ENCODE results near the gene RIC8B.

The RIC8B gene

GRCh38 chr12:106745181-106745745, 29.2 kb upstream of the RIC8B start:
- Mint-ChIP-seq H3K36me3 (peaks cover 4% of the 10 kb centered on the region), H3K27ac (no peak overlapping the region), H3K4me3 (no peak overlapping the region), H3K9me3 (peaks cover 4% of the 10 kb centered on the region), H3K4me1 (peaks cover 12% of the 10 kb centered on the region), H3K27me3 (peaks cover 6% of the 10 kb centered on the region)
- DNase-seq (ENCODE audit: low spot score in 2 of 2) (no peak), ATAC-seq (ENCODE audit: low read depth) (no peak)

DNA sequence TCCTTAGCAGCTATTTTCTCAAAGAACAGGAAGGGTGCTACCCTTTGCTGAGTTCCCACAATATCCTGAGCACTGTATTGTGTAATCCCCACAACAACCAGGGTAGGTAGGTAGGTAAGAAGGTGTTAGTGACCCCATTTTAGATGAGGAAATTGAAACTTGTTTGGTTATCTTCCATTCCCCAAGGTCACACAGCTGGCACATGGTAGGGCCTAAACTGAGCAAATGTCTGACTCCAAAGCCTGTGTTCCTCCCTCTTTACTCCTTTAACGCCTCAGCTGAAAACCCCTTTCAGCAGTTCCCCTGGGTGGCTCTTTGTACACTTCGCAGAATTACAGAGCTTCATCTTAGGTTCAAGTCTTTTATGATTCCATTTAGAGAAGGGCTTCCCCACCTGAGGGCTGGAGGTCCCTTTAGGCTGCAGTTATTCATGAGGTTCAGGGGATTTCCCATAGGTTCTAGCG, 26.5 kb upstream of the RIC8B start:
- peaks cover 2% of the 10 kb centered on the region for H3K27me3 Mint-ChIP-seq
- H3K27ac Mint-ChIP-seq, result peak overlapping the region; percentile 69
- ATAC-seq (ENCODE audit: low read depth) (peak; percentile 82), DNase-seq (ENCODE audit: low spot score in 2 of 2) (no peak)
- H3K9me3 Mint-ChIP-seq, result peaks cover 7% of the 10 kb centered on the region
- peaks cover 14% of the 10 kb centered on the region for H3K4me1 Mint-ChIP-seq
- H3K36me3 Mint-ChIP-seq, result peaks cover 4% of the 10 kb centered on the region
- H3K4me3 Mint-ChIP-seq, result no peak overlapping the region

DNA sequence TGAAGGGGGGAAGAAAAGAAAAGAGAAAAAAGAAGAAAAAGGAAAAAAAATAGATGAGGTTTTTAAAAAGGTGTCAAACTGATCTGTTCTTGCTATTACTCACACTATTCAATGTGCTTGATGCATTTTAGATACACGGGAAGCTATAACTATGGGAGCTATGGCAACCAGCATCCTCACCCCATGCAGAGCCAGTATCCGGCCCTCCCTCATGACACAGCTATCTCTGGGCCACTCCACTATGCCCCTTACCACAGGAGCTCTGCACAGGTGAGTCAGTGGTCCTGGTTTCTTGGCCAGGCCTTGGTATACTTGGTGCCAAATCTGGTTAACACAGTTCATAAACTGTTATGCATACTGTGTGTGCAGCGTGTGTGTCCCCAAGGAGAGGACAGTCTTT, 24.0 kb upstream of the RIC8B start:
- ATAC-seq (ENCODE audit: low read depth), result no peak
- no peak overlapping the region for H3K27ac Mint-ChIP-seq
- H3K9me3 Mint-ChIP-seq, result peaks cover 7% of the 10 kb centered on the region
- H3K27me3 Mint-ChIP-seq, result no peaks in the 10 kb centered on the region
- H3K36me3 Mint-ChIP-seq, result peaks cover 4% of the 10 kb centered on the region
- no peak for DNase-seq (ENCODE audit: low spot score in 2 of 2)
- H3K4me1 Mint-ChIP-seq, result peaks cover 28% of the 10 kb centered on the region
- no peak overlapping the region for H3K4me3 Mint-ChIP-seq

DNA sequence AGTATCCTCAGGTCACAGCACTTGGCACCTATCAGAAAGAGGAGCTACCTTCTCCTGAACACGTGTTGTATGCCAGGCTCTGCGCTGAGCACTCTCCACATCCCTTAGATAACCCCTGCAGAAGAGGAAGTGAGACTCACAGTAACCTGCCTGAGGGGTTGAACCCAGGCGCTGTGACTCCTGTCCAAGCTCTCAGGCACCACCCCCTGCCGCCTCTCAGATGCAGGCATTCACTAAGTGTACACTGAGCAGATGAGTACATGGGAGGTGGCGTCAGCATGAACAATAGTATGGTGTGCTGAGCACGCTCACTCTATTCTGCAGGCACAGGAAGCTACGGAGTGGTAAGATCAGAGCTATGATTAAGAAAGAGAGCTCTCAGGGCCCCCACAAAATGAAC, 21.0 kb upstream of the RIC8B start:
- H3K9me3 Mint-ChIP-seq, result peaks cover 3% of the 10 kb centered on the region
- no peak overlapping the region for H3K27ac Mint-ChIP-seq
- DNase-seq (ENCODE audit: low spot score in 2 of 2) (peak; percentile 38 to 54), ATAC-seq (ENCODE audit: low read depth) (peak; percentile 99)
- H3K4me3 Mint-ChIP-seq, result peak overlapping the region; percentile 57
- no peaks in the 10 kb centered on the region for H3K27me3 Mint-ChIP-seq
- no peaks in the 10 kb centered on the region for H3K36me3 Mint-ChIP-seq
- peaks cover 18% of the 10 kb centered on the region for H3K4me1 Mint-ChIP-seq

DNA sequence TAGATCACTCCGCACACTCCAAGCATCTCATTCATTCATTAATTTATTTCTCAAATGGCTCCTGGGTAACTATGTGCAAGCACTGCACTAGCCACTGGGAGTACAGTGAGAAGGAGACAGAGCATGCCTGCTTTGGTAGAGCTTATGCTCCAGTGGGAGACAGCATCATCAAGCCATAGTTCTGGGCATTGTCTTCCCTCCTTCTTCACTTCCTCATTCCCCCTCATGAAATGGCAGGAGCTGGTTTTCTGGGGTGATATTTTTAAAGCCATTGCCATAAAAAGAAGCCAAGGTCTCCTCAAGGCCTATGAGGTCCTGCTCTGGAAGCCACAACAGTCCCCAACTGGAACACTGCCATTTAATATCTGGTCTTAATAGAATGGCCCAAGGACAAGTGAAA, 20.2 kb upstream of the RIC8B start:
- Mint-ChIP-seq H3K4me3 (no peak overlapping the region), H3K36me3 (no peaks in the 10 kb centered on the region), H3K27me3 (no peaks in the 10 kb centered on the region), H3K4me1 (peaks cover 21% of the 10 kb centered on the region), H3K27ac (no peak overlapping the region), H3K9me3 (peaks cover 3% of the 10 kb centered on the region)
- no peak for DNase-seq (ENCODE audit: low spot score in 2 of 2)
- no peak for ATAC-seq (ENCODE audit: low read depth)

DNA sequence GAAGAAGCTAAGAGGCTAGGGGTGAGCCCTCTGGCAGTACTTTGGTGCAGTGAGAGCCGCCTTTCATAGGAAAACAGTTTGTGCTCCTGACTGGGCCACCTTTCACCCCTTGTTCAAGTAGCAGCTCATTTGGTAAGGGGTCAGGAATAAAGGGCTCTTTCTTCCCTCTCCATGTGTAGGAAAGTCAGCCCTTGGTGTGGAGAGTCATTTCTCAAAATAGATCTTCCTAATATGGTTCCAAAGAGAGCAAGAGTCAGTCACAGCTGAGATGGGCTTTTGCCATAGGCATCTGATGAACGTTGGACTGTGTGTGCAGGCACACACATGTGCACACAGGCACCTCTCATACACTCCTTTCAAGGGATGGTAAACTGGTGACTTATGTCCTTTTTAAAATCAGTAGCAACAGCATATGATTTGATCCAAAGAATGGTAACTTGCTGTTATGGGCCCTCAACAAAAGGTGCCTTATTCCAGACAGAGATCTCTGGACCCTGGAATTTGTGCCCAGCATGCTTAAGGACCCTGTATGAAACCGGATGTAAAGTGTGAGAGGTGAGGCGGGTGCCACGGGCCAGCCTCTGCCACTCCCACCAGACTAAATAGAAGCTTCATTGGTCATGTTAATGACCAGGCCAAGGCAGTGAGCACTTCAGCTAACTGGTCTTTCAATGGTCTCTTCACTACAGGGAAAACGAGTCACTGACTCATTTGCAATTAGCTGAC, 16.7 kb upstream of the RIC8B start:
- no peak overlapping the region for H3K27ac Mint-ChIP-seq
- H3K9me3 Mint-ChIP-seq, result no peaks in the 10 kb centered on the region
- H3K4me3 Mint-ChIP-seq, result no peak overlapping the region
- H3K27me3 Mint-ChIP-seq, result no peaks in the 10 kb centered on the region
- H3K4me1 Mint-ChIP-seq, result peaks cover 37% of the 10 kb centered on the region
- ATAC-seq (ENCODE audit: low read depth), result no peak
- no peaks in the 10 kb centered on the region for H3K36me3 Mint-ChIP-seq
- DNase-seq (ENCODE audit: low spot score in 2 of 2), result no peak

- Mint-ChIP-seq H3K27ac (no peak overlapping the region), H3K36me3 (no peaks in the 10 kb centered on the region), H3K9me3 (no peaks in the 10 kb centered on the region), H3K27me3 (no peaks in the 10 kb centered on the region), H3K4me3 (no peak overlapping the region), H3K4me1 (peaks cover 30% of the 10 kb centered on the region)
- no peak for ATAC-seq (ENCODE audit: low read depth)
- DNase-seq (ENCODE audit: low spot score in 2 of 2), result no peak
Measured at GRCh38 chr12:106758349-106759110, 16.0 kb upstream of the RIC8B start.

DNA sequence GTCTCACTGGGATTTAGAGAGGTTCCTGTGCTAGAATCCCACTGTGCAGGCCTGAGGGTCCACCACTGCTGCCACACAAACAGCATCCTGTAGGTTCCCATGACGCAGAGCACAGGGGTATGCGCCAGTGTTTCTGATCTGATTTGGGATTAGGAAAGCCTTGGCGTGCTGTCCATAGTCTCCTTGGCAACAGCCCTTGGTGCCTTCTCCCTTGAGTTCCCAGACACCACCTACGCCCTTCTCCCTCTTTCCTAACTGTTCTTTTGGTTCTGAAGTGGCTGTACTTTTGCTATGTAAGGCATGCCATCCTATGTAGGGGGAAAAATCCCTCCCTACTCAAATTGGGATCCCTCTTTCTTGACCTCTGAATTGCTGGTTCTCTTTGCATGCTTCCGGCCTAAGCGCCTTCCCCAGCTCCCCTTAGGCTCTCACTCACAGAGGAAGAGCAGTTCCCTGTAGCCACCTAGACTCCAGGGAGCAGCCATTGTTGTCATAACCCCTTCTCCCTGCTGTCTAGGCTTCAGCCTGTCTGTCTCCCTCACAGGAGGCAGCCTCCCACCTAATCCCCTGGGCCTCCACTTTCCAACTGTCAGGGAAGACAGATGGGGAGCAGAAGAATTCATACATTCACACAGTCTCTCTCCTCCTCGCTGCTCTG, 14.8 kb upstream of the RIC8B start:
- H3K27ac Mint-ChIP-seq, result peak overlapping the region; percentile 93
- peak overlapping the region; percentile 85 for H3K4me3 Mint-ChIP-seq
- no peaks in the 10 kb centered on the region for H3K27me3 Mint-ChIP-seq
- peaks cover 21% of the 10 kb centered on the region for H3K4me1 Mint-ChIP-seq
- ATAC-seq (ENCODE audit: low read depth) (no peak), DNase-seq (ENCODE audit: low spot score in 2 of 2) (no peak)
- H3K9me3 Mint-ChIP-seq, result no peaks in the 10 kb centered on the region
- H3K36me3 Mint-ChIP-seq, result no peaks in the 10 kb centered on the region

DNA sequence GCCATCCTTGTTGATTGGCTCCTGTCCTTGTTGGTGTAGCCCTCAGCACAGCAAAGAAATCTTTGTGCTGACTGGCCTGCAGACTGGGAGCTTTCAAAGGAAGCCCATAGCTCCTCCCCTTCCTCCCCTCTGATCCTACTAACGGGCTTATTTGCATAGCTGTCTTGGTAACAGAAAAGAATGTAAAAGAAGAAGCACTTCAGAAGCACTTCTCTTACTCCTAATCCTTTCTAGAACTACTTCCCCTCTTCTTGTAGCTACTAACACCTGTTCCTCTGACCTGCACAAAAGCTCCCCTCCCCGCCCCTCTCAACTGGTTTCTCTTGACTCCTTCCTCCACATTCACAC, 14.3 kb upstream of the RIC8B start:
- Mint-ChIP-seq H3K4me3 (peak overlapping the region; percentile 85), H3K9me3 (no peaks in the 10 kb centered on the region), H3K27me3 (no peaks in the 10 kb centered on the region), H3K4me1 (peaks cover 21% of the 10 kb centered on the region), H3K27ac (peak overlapping the region; percentile 93), H3K36me3 (no peaks in the 10 kb centered on the region)
- DNase-seq (ENCODE audit: low spot score in 2 of 2) (peak in 1 of 2 donors; percentile 52), ATAC-seq (ENCODE audit: low read depth) (peak; percentile 99)

- no peak for DNase-seq (ENCODE audit: low spot score in 2 of 2)
- Mint-ChIP-seq H3K4me3 (no peak overlapping the region), H3K27me3 (peaks cover 4% of the 10 kb centered on the region), H3K27ac (no peak overlapping the region), H3K9me3 (no peaks in the 10 kb centered on the region), H3K36me3 (no peaks in the 10 kb centered on the region), H3K4me1 (peaks cover 16% of the 10 kb centered on the region)
- ATAC-seq (ENCODE audit: low read depth), result no peak
Measured at GRCh38 chr12:106764220-106764619, 10.3 kb upstream of the RIC8B start.

DNA sequence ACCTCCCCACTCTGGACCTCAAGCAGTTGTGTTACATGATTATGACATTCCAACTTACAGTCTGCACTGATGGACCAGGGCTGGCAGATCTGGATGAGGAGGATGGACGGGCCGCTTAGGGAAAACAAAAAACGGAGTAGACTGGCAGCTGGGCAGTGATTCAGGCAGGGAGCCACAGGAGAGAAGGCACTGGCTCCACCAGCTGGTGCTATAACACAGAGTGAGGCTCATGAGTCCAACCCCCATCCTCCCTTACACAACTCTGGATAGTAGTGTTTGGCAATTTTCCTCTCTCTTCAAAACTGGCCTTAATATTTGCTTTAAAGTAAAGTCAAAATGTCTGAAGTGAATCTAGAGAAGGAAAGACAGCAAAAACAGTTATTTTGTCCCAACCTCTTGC, 9.7 kb upstream of the RIC8B start:
- H3K36me3 Mint-ChIP-seq, result no peaks in the 10 kb centered on the region
- ATAC-seq (ENCODE audit: low read depth) (no peak), DNase-seq (ENCODE audit: low spot score in 2 of 2) (no peak)
- peaks cover 13% of the 10 kb centered on the region for H3K4me1 Mint-ChIP-seq
- H3K4me3 Mint-ChIP-seq, result no peak overlapping the region
- peaks cover 5% of the 10 kb centered on the region for H3K27me3 Mint-ChIP-seq
- no peak overlapping the region for H3K27ac Mint-ChIP-seq
- H3K9me3 Mint-ChIP-seq, result no peaks in the 10 kb centered on the region

DNA sequence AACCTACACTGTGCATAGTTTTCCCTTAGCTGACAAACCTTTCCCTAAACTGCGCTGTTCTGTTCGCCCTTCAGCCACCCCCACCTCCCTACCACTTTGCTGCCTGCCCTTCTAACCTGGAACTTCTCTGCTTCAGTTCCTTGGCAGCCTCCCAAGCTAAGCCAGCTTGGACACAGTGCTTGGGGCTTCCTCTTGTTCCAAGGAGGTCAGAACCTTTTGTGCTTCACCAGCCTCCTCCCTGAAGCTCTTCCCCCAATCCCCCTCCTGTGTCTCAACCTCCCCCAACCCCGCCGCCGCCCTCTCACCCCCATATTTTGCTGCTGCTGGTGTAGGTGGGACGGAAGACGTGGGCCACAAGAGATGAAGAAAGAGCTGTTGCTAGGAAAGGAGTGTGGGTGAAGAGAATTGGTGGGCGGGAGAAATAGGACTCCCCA, 8.1 kb upstream of the RIC8B start:
- DNase-seq (ENCODE audit: low spot score in 2 of 2), result no peak
- H3K4me1 Mint-ChIP-seq, result no peaks in the 10 kb centered on the region
- no peak overlapping the region for H3K4me3 Mint-ChIP-seq
- H3K27ac Mint-ChIP-seq, result no peak overlapping the region
- peaks cover 6% of the 10 kb centered on the region for H3K27me3 Mint-ChIP-seq
- H3K9me3 Mint-ChIP-seq, result no peaks in the 10 kb centered on the region
- ATAC-seq (ENCODE audit: low read depth), result no peak
- H3K36me3 Mint-ChIP-seq, result no peaks in the 10 kb centered on the region

DNA sequence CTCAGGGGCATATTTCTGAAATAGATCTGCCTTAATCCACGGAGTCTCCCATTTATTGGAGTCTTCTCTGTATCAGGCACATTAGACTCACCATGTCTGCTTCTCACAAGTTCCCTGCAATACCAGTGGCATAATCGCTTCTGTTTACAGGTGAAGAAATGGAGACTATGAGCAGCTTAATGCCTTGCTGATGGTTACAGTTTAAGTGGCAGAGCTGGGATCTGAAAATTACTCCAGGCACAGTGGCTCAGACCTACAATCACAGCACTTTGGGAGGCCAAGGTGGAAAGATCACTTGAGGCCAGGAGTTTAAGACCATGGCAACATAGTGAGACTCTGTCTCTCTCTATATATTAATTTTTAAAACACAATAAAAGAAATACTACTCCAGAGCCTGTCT, 7.3 kb upstream of the RIC8B start:
- Mint-ChIP-seq H3K9me3 (no peaks in the 10 kb centered on the region), H3K4me1 (no peaks in the 10 kb centered on the region), H3K27me3 (peaks cover 6% of the 10 kb centered on the region), H3K4me3 (no peak overlapping the region), H3K27ac (no peak overlapping the region), H3K36me3 (no peaks in the 10 kb centered on the region)
- DNase-seq (ENCODE audit: low spot score in 2 of 2) (no peak), ATAC-seq (ENCODE audit: low read depth) (no peak)
